ENCODE measurements around the gene GAREM1.

GAREM1 gene

GRCh38 chr18:32298171-32298667, 172.5 kb downstream of the GAREM1 start:
- in situ Hi-C loops (cut with HindIII; ENCODE audit: low sequenced_read_pairs) = loop anchor here (5.0 to 25.0 kb wide), 2 partner anchors 44 to 164 kb away; partner anchors contain the start of gene GAREM1

DNA sequence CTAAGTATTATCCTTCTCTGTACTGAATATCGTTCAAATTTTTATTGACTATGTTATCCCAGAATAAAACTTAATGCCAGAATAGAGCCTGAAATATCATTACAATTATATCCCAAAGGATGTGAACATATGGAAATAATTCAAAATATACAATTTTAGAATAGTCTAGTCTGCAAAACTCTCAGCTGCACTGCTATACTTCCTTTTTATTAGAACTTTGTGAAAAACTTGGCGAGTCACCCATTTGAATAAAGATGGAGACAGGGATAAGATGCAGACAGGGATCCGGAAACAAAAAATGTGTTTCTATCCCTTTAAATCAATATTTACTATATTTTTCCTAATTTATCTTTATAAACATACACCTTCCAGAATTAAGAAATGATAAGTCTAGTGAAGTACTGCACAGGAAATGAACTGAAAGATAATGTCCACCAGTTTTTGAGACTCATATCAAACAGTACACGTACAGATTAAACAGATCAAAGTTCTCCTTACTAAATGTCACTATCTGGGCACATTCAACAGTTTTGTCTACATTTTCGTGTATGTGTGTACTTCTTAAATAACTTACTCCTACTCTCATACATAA, 173.0 kb downstream of the GAREM1 start:
- in situ Hi-C loops (cut with HindIII; ENCODE audit: low sequenced_read_pairs) = loop anchor here (5.0 to 25.0 kb wide), 2 partner anchors 45 to 165 kb away; partner anchors contain the start of gene GAREM1

- in situ Hi-C loops (cut with HindIII; ENCODE audit: low sequenced_read_pairs) = loop anchor here (5.0 to 25.0 kb wide), 2 partner anchors 45 to 165 kb away; partner anchors contain the start of gene GAREM1
Observed at GRCh38 chr18:32296851-32297250, 173.8 kb downstream of the GAREM1 start.

DNA sequence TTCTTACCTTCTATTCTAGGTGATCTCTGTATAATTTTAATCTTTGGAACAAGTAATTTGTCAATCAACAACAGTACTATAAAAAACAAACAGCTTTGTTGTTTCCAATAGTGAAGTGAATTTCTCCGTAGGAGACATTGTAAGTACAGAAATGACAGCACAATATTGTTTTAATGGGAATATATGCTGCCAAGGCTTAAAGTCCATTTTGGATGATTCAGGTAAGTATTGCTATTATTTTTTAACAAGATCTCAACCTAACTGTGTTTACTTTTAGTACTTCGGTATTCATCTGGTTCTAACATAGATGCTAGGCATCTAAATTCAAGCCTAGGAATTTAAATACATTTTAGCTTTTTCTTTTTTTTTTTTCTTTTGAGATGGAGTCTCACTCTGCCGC, 175.1 kb downstream of the GAREM1 start:
- in situ Hi-C loops (cut with HindIII; ENCODE audit: low sequenced_read_pairs) = loop anchor here (5.0 to 25.0 kb wide), 2 partner anchors 47 to 167 kb away; partner anchors contain the start of gene GAREM1

DNA sequence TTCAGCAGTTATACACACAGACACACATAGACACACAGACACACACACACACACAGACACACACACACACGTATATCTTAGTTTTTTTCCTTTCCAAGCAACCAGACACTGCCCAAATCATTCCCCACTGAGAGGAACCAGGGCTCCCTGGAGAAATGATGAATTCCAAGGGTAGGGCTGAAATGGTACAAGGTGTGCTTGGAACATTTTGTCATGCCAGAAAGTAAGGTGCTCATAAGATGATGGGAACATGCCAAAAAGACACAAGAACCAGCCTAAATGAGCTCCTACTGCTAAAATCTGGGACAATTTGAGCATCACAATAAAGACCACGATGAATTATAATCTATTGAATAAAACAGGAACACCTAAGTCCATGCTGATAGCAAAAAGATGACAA, 177.6 kb downstream of the GAREM1 start:
- in situ Hi-C loops (cut with HindIII; ENCODE audit: low sequenced_read_pairs) = loop anchor here (25.0 kb wide), 1 partner anchor 169 kb away; the partner anchor contains the start of gene GAREM1

GRCh38 chr18:32291623-32292022, 179.1 kb downstream of the GAREM1 start:
- in situ Hi-C loops (cut with HindIII; ENCODE audit: low sequenced_read_pairs) = loop anchor here (25.0 kb wide), 1 partner anchor 171 kb away; the partner anchor contains the start of gene GAREM1

DNA sequence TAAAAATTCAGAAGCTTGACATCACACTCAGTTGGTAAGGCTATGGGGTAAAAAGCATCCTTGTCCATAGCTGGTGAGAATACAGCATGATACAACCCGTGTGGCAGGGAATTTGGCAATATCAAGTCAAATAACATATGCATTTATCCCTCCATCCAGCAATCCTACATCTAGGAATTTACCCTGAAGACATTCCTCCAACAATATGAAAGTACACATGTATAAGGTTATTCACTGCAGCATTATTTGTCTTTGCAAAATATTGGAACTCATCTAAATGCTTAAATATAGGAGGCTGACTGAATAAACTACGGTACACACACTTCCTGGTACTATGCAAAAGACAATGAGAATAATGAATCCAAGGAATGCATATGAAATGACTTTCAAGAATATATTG, 179.9 kb downstream of the GAREM1 start:
- in situ Hi-C loops (cut with HindIII; ENCODE audit: low sequenced_read_pairs) = loop anchor here (25.0 kb wide), 1 partner anchor 171 kb away; the partner anchor contains the start of gene GAREM1

DNA sequence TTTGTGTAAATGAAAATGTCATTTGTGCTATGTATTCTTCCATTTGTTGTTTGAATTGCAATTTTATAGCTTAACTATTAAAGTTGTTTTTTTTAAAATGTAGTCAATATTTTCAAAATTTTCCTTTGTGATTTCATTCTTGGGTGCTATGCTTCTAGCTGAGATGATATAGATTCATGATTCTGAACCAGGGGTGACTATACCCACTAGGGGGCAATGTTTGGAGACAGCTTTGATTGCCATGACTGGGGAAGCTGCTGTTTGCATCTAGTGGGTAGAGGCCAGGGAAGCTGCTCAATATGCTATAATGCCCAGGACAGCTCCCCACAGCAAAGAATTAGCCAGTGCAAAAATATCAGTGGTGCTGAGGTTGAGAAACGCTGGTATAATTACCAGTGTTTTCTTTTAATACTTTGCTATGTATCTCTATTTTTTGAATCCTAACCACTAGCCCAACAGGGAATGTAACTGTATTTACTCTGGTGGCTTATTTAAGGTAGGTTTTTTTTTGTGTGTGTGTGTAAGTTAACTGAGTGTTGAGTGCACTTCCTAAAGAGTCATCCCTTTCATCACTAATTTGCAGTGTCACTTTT, 181.1 kb downstream of the GAREM1 start:
- in situ Hi-C loops (cut with HindIII; ENCODE audit: low sequenced_read_pairs) = loop anchor here (25.0 kb wide), 1 partner anchor 173 kb away; the partner anchor contains the start of gene GAREM1

DNA sequence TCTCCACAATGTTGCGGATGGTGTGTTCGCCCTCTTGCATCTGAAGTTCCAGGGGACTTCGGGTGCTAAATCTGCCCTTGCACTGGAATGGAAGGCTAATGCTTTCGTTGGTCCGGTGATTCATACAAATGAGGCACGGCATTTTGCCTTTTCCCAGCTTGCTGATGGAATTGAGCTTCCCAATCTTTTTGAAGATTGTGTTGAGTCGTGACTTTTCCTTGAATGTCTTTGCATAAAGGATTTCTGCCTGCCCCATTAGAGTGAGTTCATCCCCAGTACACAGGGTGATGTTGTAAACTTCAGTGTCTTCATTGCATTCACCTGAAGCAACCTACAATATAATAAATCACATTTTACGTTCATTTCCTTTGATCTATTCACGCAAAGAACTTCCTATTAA, 182.8 kb downstream of the GAREM1 start:
- in situ Hi-C loops (cut with HindIII; ENCODE audit: low sequenced_read_pairs) = loop anchor here (25.0 kb wide), 1 partner anchor 174 kb away; the partner anchor contains the start of gene GAREM1

DNA sequence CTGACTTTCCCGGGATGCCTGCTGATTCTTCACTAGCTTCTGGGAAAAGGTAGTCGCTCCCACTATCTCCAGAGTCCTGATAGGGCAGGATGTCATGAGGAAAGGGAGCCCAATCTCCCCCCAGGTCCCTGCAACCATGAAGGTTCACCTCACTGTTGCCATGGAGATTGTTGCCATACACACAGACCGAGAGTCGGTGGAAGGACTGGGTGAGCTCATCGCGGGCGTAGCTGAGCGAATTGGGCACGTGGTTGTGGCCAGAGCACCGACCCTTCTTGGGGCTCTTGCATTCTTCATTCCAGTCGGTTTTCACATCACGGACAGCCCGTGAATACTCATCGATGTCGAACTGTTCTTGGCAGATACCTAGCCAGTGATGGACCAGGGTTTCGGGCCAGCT, 183.4 kb downstream of the GAREM1 start:
- in situ Hi-C loops (cut with HindIII; ENCODE audit: low sequenced_read_pairs) = loop anchor here (25.0 kb wide), 1 partner anchor 175 kb away; the partner anchor contains the start of gene GAREM1

DNA sequence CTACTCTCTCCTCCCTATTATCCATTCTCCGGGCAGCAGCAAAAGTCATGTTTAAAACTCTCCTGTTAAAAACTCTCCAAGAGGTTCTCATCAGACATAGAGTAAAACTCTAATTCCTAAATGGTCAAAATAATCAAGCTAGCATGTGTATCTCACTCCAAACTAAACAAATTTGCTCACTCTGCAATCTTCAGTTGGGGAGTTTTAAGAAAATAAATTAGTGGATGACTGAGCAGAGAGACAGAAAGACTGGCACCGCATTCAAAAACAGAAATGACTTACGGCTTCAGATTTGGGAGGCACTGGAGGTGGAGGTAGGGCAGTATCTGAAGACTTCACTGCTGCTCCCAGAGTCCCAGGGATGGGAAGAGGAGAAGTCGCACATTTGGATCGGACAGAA, 183.9 kb downstream of the GAREM1 start:
- in situ Hi-C loops (cut with HindIII; ENCODE audit: low sequenced_read_pairs) = loop anchor here (25.0 kb wide), 1 partner anchor 176 kb away; the partner anchor contains the start of gene GAREM1

- in situ Hi-C loops (cut with HindIII; ENCODE audit: low sequenced_read_pairs) = loop anchor here (25.0 kb wide), 1 partner anchor 178 kb away; the partner anchor contains the start of gene GAREM1
Observed at GRCh38 chr18:32284284-32284683, 186.4 kb downstream of the GAREM1 start.

DNA sequence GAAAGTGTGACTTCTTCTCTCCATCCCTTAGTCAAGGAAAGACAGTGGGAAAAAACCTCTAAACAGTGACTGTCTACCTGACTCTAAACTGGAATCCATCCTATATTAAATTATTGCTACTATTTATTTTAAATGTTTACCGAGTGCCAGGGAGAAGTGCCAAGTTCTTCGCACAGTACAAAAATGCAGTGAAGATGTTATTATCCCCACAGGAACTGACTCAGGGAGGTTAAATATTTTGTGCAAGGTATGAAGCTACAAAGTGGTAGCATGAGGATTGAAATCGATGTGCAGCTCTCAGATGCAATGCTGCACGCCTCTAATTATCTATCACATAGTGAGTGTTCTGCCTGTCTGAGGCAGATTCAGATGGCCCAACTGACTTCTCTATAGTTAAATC, 189.8 kb downstream of the GAREM1 start:
- in situ Hi-C loops (cut with HindIII; ENCODE audit: low sequenced_read_pairs) = loop anchor here (25.0 kb wide), 1 partner anchor 181 kb away; the partner anchor contains the start of gene GAREM1

DNA sequence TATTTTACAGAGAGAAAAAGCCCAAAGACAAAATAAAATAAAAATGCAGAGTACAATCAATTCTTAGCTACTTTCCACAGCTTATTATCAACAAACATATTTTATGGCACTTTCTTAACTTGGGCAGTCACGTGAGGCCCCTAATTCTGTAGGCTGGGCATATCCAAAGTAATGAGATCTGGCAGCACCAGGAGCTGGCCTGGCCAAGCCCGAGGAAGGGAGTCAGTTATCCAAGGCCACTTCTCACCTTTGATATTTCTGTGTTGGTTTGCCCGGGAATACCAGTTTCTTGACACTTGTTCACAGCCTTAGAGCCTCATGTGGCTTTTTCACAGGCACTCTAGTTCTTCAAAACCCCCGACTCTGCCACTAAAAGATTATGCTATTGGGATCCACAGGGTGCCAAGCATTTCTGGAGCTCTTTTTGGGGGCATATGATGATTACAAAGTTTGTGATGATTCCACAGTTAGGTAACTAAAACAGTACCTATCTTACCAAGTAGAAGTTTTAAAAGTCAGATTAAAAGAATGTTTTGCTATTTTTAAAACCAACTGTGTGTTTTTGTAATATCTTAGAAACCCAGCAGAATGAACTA, 190.4 kb downstream of the GAREM1 start:
- in situ Hi-C loops (cut with HindIII; ENCODE audit: low sequenced_read_pairs) = loop anchor here (25.0 kb wide), 1 partner anchor 182 kb away; the partner anchor contains the start of gene GAREM1

- in situ Hi-C loops (cut with HindIII; ENCODE audit: low sequenced_read_pairs) = loop anchor here (25.0 kb wide), 1 partner anchor 184 kb away; the partner anchor contains the start of gene GAREM1
Observed at GRCh38 chr18:32278177-32278799, 192.4 kb downstream of the GAREM1 start.

DNA sequence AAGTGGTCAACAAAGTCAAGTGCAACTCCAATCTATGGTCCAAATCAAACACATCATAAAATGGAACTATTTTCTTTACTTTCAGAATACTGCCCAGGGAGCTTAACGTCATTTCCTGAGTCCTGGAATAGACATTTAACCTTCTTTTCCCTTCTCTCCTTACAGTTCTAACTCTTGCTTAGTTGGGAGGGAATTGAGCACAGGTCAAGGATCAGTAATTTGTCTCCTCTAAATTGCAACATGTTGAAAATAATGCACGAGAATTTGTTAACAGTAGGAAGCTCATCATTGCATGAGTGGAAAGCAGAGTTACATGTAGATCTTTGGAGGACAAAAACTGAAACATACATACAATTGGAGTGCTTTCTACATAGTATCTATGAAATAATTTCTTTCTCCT, 193.1 kb downstream of the GAREM1 start:
- in situ Hi-C loops (cut with HindIII; ENCODE audit: low sequenced_read_pairs) = loop anchor here (25.0 kb wide), 1 partner anchor 185 kb away; the partner anchor contains the start of gene GAREM1

DNA sequence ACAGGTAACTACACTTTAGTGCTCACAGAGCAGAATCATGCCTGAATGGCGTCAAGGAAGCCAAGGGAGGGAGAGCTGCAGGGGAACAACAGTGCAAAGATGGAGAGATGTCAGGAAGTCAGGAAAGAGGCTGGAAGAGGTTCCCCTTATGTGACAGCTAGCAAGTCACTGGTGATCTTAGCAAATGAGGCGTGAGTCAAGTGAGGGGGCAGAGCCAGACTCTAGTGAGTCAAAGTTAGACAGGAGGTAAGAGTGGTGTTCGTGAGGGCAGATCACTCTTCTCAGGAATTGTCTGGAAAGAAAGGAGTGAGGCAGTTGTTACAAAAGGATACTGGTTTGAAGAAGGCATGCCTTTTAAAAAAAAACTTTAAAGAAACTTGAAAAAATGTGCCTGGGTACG, 193.8 kb downstream of the GAREM1 start:
- in situ Hi-C loops (cut with HindIII; ENCODE audit: low sequenced_read_pairs) = loop anchor here (25.0 kb wide), 1 partner anchor 185 kb away; the partner anchor contains the start of gene GAREM1

DNA sequence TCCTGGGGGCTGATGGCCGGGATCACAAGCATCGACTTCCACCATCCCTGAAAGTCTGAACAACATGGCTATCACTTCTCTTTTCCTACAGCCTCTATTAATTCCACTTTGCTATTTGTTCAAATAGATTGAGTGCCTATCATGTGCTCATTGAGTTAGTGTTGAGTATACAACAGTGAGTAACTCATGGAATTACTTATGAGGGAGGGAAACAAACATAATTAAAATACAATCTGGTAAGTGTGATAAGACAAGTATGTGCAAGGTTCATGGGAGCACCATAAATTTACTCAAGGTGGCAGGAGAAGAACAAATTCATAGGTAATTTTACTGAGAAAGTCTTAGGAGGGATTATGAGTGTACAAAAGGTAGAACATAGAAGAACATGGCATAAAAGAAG, 194.4 kb downstream of the GAREM1 start:
- in situ Hi-C loops (cut with HindIII; ENCODE audit: low sequenced_read_pairs) = loop anchor here (25.0 kb wide), 1 partner anchor 186 kb away; the partner anchor contains the start of gene GAREM1

GRCh38 chr18:32275221-32275620, 195.5 kb downstream of the GAREM1 start:
- in situ Hi-C loops (cut with HindIII; ENCODE audit: low sequenced_read_pairs) = loop anchor here (25.0 kb wide), 1 partner anchor 187 kb away; the partner anchor contains the start of gene GAREM1

DNA sequence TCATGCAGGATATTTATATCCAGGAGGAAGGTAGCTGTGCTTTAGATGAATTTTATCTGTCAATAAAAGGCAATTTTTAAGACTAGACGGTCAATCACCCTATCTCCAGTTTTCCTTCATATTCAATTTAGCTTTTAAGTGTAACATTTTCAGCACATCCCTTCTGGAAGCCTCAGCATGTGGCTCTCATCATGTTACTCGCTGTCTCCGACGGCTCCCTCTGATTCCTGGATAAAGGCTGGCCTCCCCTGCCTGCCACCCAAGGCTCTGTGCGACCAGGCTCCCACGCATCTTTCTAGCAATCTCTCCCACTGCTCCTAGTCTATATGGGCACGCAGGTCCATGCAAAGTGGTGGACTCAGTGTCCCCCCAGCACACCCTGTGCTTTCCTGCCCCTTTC, 196.4 kb downstream of the GAREM1 start:
- in situ Hi-C loops (cut with HindIII; ENCODE audit: low sequenced_read_pairs) = no loop called here

Measured in DLD1 (cell line).